Pancreas (tissue), 10 donors: Measurements from ENCODE around the gene MAIP1. TPM values are rescaled to one million over a fixed set of nuclear protein-coding genes. Genes with fewer than 3 reads are reported as not detected.
A peak's percentile ranks its signal among the peaks of the same experiment; 100 is the strongest.

Experiments
- ATAC-seq, 4 donors: fragments of 200-7000 bp; cut with Tn5 transposase; one replicate each; pipeline versions ENCODE4 v1.8.0 to v1.9.1; 2020; ENCODE audit warnings: mild to moderate bottlenecking in 4 of 4, moderate library complexity in 4 of 4
- DNase-seq, 6 donors: peaks; one replicate each; pipeline ENCODE4 v3.0.0-alpha.2; 2020
- FAIRE-seq: peaks from 2 replicates; lab custom pipeline; 2012; peaks lifted over from hg19 to GRCh38; lab: Jason Lieb, UNC
- H3K27ac ChIP-seq, 4 donors: fragments of 200-600 bp; sonication (generic); 1 replicate in 3 of 4; 2 replicates in 1 of 4; pipeline versions ENCODE4 v1.5.0 to v1.8.0; 2020
- H3K27me3 ChIP-seq, 4 donors: fragments of 200-600 bp; one replicate each; pipeline ENCODE4 v1.8.0; 2021
- H3K36me3 ChIP-seq, 3 donors: fragments of 200-600 bp; sonication (generic) in 1 of 3; one replicate each; pipeline versions ENCODE4 v1.5.0 to v1.8.0; 2020 to 2021
- H3K4me1 ChIP-seq, 3 donors: fragments of 200-600 bp; one replicate each; pipeline ENCODE4 v1.8.0; 2021
- H3K4me3 ChIP-seq, 4 donors: fragments of 200-600 bp; sonication (generic) in 2 of 4; one replicate each; pipeline versions ENCODE4 v1.5.0 to v1.8.0; 2020 to 2021
- H3K9me3 ChIP-seq, 4 donors: fragments of 200-600 bp; one replicate each; pipeline ENCODE4 v1.8.0; 2021
- CTCF ChIP-seq, 4 donors: fragments of 200-600 bp; sonication (generic) in 3 of 4; IDR thresholded peaks; one replicate each; pipeline versions ENCODE4 v1.5.0 to v1.8.0; 2021; ENCODE audit warnings: antibody characterized with exemption in 4 of 4
- WGBS, 2 donors: extraction: QIAGEN DNeasy Blood & Tissue Kit; methylation state at CpG; one replicate each; pipeline ENCODE4 v1.1.7; 2013; 5-methylcytosine and 5-hydroxymethylcytosine counted together
- intact Hi-C, 3 donors: fragments of 100-400 bp; cut with DNase I; formaldehyde crosslinking; loops; one replicate each; pipeline versions ENCODE4 v1.11.1 to v1.14.2; 2022
- polyA plus RNA-seq, 2 donors: library from polyadenylated mRNA; stranded (reverse); fragments of 200-250 nt; gene quantifications; one replicate each; pipeline ENCODE4 v1.2.3, GENCODE V29; 2013
- total RNA-seq, 6 donors: library from RNA; stranded (reverse); fragmentation: NEBNext Ultra II Directional in 4 of 6; extraction: Animal tissue kit (Norgen Biotek cat#: 25700) in 4 of 6; gene quantifications; one replicate each; pipeline versions ENCODE4 v1.2.1 to v1.2.4, GENCODE V29; 2021 to 2023
- donor health status: healthy with polysubstance abuse.
- donor health status: DM: no; HTN: no; CAD: no; lungs with moderate emphysema.
- donor health status: DM: no; HTN: no; CAD: no.
- donor health status: control.
- donor health status: control.
- donor health status: Bipolar disorder and iron deficiency.
- donor health status: DM: yes; HTN: yes; CAD: no.
- donor health status: DM: no; HTN: no; CAD: no.
- donor health status: DM: no; HTN: no; CAD: no.
- donor health status: DM: yes; HTN: yes; CAD: no.

The MAIP1 gene
- total and polyA plus RNA-seq, 8 donors = 3.6 to 8.8 (median 6.4) TPM

GRCh38 chr2:199923924-199924323 is 31.5 kb upstream of the MAIP1 start:
- H3K9me3 ChIP-seq = no peaks in the 10 kb centered on the region
- no peak overlapping the region for H3K4me3 ChIP-seq
- intact Hi-C loops = no loop called here
- FAIRE-seq (no peak), ATAC-seq (no peak), DNase-seq (no peak)
- no peaks in the 10 kb centered on the region for H3K36me3 ChIP-seq
- no peaks in the 10 kb centered on the region for H3K4me1 ChIP-seq
- WGBS, 2 donors = 54 to 66% methylated on average over 2 of the region's 2 CpGs
- H3K27me3 ChIP-seq = no peaks in the 10 kb centered on the region
- no peak overlapping the region for H3K27ac ChIP-seq
- no peak for TF ChIP-seq CTCF (IDR thresholded peaks at IDR 0.05)

- WGBS, 2 donors = 11 to 19% methylated on average over 1 of the region's 1 CpG
- no peaks in the 10 kb centered on the region for H3K9me3 ChIP-seq
- ATAC-seq = no peak
- H3K36me3 ChIP-seq = peaks cover 0 to under 1% (median 0%) of the 10 kb centered on the region in 3 donors
- peak; percentile 5 for FAIRE-seq
- no peaks in the 10 kb centered on the region for H3K4me1 ChIP-seq
- H3K27ac ChIP-seq = no peak overlapping the region
- H3K4me3 ChIP-seq = no peak overlapping the region
- intact Hi-C loops = no loop called here
- TF ChIP-seq CTCF (IDR thresholded peaks at IDR 0.05) = no peak
- H3K27me3 ChIP-seq = no peaks in the 10 kb centered on the region
- DNase-seq = no peak
Observed at GRCh38 chr2:199926806-199927205, 28.6 kb upstream of the MAIP1 start.

- FAIRE-seq = no peak
- 29 to 31% methylated on average over 2 of the region's 2 CpGs for whole genome bisulfite sequencing, 2 donors
Observed at GRCh38 chr2:199928226-199928625, 27.2 kb upstream of the MAIP1 start.

GRCh38 chr2:199928626-199929025 is 26.8 kb upstream of the MAIP1 start:
- no peaks in the 10 kb centered on the region for H3K27me3 ChIP-seq

More at GRCh38 chr2:199928226-199928625, 27.2 kb upstream of the MAIP1 start:
- no peak for DNase-seq
- Histone ChIP-seq H3K36me3 (peaks cover 0 to 15% (median 0%) of the 10 kb centered on the region in 3 donors), H3K27ac (no peak overlapping the region), H3K4me3 (no peak overlapping the region), H3K4me1 (no peaks in the 10 kb centered on the region), H3K9me3 (no peaks in the 10 kb centered on the region), H3K27me3 (no peaks in the 10 kb centered on the region)
- TF ChIP-seq CTCF (IDR thresholded peaks at IDR 0.05) = no peak
- intact Hi-C loops = no loop called here
- no peak for ATAC-seq

More at GRCh38 chr2:199928626-199929025, 26.8 kb upstream of the MAIP1 start:
- DNase-seq (no peak), FAIRE-seq (no peak), ATAC-seq (no peak)
- H3K36me3 ChIP-seq = peaks cover 0 to 19% (median 0%) of the 10 kb centered on the region in 3 donors
- H3K27ac ChIP-seq = no peak overlapping the region
- no peaks in the 10 kb centered on the region for H3K4me1 ChIP-seq
- TF ChIP-seq CTCF (IDR thresholded peaks at IDR 0.05) = no peak
- H3K4me3 ChIP-seq = no peak overlapping the region
- H3K9me3 ChIP-seq = no peaks in the 10 kb centered on the region
- intact Hi-C loops = no loop called here
